ENCODE data around the gene FRMD1.

The FRMD1 gene

DNA sequence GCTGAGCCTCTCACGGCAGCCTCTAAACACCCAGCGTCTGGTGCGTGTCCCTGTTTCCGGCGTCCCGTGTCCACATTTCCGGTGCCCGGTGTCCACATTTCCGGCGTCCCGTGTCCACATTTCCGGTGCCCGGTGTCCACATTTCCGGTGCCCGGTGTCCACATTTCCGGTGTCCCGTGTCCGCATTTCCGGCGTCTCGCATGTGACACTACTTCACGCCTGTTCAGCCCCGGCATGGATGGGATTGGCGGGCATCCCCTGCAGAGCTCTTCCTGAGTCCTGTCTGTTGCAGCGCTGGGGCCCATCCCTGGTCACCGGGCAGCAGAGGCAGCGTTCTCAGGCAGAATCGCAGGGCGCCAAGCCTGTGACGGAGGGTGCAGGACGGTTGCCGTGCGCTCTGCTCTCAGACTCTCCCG, 3.2 kb downstream of the FRMD1 start:
- no peak for DNase-seq

DNA sequence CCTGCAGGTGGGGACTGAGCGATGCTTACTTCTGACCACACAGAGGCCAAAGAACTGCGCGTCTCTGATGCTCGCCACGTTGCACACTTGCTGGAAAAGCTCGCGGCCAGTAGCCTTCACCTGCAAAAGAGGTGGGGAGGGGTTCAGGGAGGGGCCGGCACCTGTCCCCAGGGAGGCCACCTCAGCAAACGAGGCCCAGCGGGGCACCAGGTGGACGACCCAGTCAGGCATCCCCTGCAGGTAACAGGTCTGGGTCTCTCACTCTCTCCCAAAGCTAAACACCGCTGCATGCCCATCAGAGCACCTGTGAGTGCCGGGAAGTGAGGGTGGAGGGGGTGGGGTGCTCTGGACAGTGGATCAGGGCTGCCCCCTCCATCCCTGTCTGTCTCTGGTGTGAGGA, 3.8 kb downstream of the FRMD1 start:
- no peak for DNase-seq

DNA sequence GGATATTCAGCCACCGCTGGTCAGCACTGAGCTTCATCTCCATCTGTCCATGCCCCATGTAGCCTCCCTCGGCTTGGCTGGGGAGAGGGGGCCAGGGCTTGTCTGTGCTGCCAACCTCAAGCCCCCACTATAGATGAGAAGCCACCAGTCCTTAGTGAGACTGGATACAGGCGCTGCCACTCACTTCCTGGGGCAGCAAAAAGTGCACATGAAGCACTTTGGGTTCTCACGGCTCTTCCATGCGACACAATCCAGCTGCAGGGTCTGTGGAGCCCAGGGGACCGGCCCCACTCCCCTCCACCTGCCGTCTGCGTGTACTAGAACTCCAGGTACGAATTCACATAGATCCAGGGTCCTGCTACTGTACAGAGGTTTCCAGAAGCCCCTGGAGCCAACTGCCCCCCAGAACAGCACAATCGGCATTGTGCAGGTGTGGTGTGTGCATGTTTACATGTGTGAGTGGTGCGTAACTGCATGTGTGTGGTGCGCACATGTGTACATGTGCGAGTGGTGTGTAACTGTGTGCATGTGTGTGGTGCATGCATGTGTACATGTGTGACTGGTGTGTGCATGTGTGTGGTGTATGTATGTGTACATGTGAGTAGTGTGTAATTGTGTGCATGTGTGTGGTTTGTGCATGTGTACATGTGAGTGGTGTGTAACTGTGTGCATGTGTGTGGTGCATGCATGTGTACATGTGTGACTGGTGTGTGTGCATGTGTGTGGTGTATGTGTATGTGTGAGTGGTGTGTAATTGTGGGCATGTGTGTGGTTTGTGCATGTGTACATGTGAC, 4.9 kb downstream of the FRMD1 start:
- no peak for DNase-seq

DNA sequence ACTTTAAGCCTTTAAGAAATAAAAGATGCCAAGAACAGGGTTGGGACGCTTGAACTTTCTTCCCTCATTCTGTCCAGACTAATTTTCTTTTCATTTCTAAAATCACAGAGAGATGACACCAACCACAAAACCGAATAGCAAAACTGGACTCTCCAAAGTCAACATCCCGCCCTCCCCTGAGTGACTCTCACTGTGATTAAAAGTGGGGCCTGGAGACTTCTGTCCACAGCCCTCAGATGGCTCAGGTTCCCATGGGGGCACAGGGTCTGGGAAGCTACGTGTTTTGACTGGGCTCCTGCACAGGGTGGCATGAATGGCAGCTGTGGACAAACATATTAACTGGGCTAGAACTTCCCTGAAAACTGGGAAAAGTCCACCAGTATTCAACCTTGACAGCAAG, 6.3 kb downstream of the FRMD1 start:
- DNase-seq, result no peak

DNA sequence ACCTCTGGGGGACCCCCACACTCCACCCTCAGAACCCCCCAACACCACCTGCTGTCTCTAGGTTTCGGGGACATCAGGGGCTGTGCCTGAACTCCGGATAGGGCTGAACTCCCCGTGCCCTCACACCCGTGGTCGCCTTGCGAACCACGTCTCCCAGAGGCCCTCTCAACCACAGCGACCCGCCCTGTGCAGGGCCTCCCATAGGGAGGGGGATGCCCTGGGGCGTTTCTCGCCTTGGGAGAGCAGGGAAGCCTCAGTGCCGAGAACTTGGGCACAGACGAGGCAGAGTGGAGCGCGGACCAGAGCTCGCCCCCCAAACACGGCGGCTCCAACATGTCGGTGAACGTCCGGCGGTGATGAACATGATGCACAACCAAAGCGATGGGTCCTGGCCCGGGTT, 6.8 kb downstream of the FRMD1 start:
- DNase-seq, result no peak

DNA sequence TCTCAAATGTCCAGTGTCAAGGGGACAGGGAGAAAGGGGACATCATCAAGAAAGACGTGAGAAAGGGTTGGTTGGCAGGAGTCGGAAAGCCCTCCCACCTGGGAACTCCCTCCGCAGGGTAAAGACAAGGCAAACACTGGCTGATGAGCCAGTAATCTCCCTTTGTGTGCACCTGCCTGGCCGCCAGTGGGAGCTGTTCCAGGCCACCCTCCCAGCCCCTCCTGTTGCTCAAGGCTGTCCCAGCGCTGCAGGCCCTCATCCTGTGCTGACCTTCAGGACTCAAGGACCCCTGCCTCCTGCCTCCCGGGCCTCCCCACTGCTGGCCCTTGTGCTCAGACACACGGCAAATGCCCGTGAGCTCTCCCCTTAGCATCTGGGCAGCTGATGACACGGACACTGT, 7.4 kb downstream of the FRMD1 start:
- no peak for DNase-seq

DNA sequence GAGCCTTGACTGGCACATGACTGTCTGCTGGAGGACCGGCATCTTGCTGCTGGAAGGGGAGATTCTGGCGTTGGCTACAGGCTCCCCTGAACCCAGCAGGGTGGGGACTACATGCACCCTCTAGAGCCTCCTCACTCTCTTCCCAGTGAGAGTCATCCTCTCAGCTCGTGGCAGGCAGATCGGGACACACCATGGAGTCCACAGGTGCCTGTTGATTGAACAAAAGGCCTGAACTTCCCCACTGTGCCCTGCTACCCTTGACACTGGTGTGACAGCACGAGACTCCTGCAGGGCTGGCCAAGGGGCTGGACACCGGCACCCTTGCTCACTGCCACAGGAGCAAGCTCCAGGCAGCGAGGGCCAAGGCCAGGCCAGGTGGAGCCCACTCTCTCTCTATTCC, 8.2 kb downstream of the FRMD1 start:
- no peak for DNase-seq

DNA sequence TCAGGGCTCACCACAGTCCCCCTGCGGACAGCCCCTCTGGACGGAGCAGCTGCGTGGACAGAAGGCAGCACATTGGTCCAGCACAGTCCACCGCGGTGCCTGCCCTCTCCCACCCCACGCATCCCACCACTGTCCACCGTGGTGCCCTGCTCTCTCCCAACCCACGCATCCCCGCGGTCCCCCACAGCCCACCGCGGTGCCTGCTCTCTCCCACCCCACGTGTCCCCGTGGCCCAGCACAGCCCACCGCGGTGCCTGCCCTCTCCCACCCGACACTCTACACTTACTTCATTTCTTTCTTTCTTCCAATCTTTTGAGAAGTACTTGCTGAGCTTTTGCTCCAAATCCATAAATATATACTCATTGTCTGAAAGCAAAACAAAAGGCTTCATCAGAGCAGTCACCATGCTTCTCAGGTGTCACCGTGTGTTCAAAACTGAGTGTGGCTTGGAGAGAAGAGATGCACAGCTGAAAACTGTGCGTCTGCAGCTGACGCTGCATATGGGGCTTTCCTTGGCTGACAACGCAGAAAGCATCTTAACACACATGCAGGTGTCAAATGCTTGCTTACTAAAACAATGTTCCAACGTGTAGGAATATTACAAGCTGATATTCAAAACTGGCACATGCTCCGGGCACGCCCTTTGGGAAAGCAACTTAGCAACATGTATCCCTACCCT, 11.8 kb downstream of the FRMD1 start:
- peak; percentile 16 for DNase-seq

DNA sequence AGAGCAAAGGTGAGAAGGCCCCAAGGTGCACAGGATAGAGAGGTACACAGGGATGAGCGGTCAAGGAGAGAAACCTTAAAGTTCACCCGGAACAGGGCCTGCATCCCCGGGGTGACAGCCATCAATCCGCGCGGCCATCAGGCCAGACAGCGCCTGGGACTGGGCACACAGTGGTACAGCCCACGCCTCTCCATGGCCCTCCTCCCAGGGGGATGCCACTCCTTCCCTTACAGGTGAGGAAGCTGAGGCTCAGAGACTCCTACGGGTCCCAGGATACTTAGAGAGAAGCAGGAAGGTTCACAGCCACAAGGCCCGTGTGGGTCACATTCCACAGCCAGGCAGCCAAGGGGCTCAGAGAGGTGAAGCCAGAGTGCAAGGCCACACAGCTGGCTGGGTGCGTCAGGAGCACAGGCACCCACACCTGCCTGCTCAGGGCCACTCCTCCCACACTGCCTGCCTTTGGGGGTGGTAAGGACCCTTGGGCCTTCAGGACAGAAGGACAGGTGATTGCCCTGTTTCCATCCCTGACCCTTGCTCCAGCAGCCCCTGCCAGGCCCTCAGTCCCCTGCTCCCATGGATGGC, 14.7 kb downstream of the FRMD1 start:
- no peak for DNase-seq

DNA sequence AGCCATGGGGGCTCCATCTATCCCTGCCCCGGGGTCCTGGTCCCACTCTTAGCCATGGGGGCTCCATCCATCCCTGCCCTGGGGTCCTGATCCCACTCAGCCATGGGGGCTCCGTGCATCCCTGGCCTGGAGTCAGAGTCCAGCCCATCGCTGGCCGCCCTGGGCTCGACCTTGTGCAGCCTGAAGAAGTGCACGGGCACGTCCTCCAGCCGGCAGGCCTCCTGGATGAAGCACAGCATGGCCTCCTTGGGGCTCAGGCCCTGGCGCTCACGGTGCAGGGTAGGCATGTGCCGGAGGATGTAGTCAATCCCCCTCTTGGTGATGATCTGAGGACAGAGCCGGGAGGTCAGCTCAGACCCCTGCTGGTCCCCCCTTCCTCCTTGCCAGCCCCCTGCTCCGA, 15.6 kb downstream of the FRMD1 start:
- no peak for DNase-seq

DNA sequence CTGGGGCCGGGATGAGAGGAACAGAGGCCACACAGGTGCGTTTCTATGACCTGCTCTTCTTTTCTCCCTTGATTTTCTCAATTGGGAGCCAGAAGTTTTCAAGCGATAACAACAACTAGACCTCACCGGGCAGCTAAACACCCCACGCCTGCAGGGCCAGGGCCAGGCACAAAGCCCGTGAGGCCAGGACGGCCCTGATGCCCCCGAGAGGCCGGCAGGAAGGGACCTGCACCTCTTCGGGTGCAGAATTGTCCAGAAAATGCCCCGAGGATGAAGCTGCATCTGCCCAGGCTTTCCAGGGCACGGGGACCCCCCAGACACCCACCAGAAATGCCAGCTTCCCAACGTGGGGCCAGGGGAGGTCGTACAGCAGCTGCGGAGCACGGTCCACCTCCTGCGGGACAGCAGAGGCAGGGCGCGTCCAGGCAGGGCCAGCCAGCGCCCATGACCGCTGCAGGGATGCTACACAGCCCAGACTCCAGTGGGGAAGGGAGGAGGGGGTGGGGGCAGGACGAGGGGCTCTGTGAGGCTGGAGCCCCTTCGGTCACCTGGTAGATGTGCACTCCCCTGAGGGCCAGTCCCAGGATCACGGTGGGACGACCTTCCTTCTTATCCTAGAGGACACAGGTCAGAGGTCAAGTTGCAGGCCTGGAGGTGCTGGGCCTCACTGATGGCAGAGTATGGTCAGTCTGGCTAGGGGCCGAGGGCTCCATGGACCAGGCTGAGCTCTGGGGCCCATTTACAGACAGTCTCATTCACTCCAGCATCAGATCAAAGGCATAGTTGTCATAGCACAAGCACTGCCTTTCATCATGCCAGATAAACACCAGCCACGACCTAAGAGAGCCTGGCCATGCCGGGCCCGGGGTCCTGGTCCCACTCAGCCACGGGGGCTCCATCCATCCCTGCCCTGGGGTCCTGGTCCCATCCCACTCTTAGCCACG, 16.4 kb downstream of the FRMD1 start:
- DNase-seq, result no peak

DNA sequence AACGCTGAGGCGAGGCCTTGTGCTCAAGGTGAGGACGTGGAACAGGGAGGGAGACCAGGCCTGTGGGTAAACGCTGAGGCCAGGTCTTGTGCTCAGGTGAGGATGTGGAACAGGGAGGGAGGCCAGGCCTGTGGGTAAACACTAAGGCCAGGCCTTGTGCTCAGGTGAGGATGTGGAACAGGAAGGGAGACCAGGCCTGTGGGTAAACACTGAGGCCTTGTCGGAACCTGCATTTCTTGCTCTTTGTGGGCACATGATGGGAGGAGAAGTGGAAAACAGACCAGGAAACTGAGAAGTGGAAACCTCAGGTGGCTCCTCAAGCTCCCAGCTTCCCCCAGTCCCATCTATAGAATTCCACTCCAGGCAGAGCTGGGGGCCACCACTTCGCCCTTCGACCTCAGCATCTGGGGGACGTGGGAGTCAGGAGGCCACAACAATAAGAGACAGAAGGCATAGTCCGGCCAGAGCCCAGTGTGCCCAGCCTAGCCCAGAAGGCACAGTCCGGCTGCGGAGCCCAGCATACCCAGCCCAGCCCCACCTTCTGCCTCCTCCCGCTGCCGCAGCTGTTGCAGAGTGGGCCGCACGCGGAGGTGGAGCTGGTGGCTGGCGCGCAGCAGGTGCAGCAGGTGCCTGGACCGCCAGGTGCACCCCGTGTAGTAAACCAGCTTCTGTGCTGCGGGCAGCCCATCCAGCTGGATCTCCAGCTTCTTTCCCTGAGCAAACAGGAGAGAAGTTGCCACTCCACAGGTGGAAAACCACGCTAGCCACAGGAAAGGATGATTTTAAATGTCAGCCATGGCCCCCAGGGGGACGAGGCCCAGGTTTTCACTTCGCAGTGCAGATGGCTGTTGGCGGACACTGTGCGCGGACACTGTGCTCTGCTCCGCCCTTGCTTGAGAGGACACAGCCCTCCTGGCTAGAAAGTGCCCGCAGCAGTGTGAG, 17.5 kb downstream of the FRMD1 start:
- peak; percentile 82 for DNase-seq

DNA sequence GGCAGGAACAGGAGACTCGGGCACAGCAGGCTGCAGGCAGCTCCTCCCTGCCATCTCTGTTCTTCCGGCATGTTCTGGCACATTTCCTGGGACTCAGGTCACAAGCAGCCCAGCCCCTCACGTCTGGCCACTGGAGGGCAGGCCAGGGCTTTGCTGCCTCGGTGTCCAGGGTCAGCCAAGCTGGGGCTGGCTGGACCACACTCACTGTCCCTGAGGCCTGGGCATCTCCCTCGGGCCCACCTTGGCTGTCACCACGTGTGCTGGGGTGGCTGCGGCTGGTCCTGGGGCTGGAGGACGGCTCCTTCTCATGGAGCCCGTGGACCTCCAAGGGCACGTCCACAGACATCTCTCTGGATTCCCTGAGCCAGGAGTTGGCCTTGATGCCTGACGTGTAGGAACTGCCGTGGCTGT, 18.5 kb downstream of the FRMD1 start:
- DNase-seq, result no peak

DNA sequence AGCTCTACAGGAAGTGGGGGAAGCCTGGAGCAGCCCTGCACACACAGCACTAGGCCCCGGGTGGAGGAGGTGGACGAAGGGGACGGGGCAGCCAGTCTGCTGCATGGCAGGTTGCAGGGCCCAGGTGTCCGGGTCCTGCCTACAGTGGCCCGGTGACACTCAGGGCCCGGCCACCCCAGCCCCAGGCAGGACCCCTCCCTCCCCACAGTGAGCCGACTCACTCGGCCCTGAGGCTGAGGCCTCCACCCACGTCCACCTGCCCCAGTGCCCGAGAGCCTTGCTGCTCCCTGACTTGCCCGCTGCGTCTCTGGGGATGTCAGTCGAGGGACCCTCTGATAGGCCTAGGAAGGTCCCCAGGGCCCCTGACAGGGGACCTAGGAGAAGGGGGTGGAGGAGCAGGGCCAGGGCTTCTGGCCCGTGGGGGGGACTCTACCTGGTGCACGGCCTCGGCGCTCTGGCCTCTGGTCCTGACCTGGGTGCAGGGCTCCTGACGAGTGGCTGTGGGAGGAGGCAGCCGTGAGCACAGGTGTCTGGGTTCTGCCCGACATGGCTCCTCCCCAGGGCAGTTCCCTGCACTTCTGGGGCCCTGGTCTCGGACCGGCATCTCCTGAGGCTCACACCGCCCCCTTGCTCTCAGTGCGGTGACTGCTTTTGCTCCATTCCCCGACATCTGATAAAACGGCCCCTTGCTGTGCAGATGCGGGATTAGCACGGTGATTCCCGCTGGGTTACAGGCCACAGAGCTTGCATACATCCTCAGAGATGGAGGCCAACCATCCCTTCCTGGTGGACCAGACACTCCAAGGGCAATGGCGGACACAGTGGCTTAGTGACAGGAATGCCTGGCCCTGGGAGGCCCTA, 20.1 kb downstream of the FRMD1 start:
- DNase-seq, result no peak

DNA sequence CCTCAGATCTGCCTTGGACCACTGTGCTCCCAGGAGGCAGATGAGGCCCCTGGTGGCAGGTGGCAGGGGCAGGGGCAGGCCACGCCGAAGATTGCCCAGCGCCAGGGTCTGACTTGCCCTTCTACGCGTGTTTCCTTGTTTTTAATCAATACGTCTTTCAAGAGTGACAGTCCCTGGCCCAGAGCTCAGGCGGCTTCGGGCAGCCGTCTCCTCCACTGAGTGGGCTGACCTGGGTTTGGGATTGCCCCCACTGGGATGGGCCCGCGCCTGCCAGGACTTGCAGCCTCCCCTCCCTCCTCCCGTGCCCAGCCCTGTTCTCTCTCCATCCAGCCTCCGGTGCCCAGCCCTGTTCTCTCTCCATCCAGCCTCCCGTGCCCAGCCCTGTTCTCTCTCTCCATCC, 21.2 kb downstream of the FRMD1 start:
- DNase-seq, result no peak

DNA sequence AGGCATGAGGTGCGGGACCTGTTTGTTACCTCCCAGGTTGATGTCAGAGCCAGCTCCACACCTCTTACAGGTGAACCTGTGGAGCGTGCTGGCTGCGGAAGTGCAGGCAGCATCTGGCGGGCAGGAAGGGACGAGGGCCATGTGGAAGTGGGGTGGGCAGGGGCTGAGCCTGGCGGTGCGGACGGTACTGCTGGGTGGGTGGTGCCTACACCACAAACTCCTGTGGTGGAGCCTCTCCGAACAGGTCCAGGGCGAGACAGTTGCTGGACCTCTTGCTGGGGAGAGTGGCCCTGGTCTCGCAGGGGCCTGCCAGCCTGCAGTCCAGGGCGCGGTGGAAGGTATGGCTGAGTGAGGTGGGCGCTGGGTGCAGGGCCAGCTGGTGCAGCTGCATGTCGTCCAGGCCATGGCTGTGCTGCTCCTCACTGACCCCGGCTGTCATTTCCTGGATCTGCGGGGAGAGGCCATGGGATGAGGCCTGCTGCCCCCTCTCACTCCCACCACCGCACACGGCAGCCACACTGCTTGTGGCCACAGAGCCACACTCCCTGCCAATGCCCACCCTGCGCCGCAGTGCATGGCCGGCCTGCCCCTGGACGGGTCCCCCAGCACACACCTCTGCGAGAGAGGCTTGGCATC, 22.0 kb downstream of the FRMD1 start:
- DNase-seq, result no peak

DNA sequence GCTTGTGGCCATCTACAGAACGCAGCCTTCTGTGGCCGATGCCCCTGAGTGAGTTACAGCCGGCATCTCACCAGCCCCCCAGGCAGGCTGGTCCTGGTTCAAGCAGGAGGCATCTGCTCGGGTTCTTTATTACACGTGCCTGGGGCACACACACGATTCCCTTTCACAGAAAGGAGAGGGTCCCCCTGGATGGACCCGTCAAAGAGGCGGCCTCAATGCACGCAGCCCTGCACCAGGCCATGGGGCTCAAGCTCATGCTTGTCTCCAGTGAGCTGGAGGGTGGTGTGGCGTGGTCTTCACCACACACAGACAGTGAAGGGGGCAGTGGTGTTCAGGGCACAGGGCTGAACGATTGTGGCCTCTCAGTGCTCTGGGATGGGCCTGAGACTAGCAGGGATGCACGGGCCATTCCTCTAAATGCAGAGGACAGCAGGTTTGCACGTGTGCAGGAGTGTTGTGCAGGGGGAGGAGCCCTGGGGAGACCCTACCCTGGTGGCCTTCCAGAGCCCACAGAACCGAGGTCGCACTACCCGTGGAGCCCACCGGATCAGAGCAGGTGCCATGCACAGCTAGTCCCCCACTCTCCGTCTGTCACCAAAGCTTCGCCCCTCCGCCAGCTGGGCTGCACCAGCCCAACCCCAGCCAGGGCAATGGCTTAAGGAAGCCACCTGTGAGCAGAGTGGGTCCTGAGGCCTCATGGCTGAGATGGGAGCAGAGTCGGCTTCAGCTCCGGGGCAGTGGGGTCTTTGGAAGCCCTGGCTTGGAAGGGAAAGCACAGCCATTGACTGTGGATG, 23.1 kb downstream of the FRMD1 start:
- DNase-seq, result no peak

DNA sequence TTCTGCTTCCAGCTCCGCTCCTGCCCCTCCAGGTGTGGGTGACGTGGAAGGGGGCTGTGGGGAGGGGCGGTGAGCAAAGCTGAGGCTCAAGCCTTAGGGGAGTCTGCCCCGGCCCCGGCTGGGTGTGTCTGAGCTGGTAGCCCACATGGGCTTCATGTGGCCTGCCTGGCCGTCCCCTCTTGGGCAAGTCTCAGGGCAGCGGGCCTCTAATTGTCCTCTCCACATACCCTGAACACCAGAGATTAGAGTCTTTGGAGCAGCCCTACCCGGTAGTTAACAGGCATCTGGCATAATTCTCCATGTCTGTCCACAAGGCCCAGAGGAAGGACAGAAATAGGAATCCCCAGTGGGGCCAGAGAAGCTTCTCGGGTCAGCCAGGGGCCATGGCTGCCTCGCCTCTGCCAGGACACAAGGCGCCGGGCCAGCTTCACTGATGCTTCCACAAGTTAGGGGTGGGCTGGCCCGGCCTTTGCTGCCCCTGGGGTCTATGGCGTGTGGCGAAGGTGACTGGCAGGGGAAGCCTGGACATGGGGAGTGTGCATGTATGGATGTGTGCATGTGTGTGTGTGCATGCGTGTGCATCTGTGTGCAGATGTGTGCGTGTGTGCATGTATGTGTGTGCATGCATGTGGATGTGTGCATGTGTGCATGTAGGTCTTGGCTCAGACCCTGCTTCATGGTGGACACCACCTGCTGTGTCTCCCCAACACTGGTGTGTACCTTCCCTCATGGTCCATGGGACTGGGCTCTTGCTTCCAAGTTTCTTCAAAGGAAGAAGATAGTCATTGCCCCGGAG, 24.0 kb downstream of the FRMD1 start:
- no peak for DNase-seq

Data from NCI-H2171 treated with DMSO at 0.1 percent for 48 hours (cell line).